ENCODE measurements around the gene SLC47A1. TPM values are rescaled to one million over a fixed set of nuclear protein-coding genes. Genes with fewer than 3 reads are reported as not detected.

The SLC47A1 gene, protein sequence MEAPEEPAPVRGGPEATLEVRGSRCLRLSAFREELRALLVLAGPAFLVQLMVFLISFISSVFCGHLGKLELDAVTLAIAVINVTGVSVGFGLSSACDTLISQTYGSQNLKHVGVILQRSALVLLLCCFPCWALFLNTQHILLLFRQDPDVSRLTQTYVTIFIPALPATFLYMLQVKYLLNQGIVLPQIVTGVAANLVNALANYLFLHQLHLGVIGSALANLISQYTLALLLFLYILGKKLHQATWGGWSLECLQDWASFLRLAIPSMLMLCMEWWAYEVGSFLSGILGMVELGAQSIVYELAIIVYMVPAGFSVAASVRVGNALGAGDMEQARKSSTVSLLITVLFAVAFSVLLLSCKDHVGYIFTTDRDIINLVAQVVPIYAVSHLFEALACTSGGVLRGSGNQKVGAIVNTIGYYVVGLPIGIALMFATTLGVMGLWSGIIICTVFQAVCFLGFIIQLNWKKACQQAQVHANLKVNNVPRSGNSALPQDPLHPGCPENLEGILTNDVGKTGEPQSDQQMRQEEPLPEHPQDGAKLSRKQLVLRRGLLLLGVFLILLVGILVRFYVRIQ
- 16.0 and 48.6 TPM in 2 replicates for total RNA-seq
- polyA plus RNA-seq, result 15.5 and 19.7 TPM in 2 replicates

DNA sequence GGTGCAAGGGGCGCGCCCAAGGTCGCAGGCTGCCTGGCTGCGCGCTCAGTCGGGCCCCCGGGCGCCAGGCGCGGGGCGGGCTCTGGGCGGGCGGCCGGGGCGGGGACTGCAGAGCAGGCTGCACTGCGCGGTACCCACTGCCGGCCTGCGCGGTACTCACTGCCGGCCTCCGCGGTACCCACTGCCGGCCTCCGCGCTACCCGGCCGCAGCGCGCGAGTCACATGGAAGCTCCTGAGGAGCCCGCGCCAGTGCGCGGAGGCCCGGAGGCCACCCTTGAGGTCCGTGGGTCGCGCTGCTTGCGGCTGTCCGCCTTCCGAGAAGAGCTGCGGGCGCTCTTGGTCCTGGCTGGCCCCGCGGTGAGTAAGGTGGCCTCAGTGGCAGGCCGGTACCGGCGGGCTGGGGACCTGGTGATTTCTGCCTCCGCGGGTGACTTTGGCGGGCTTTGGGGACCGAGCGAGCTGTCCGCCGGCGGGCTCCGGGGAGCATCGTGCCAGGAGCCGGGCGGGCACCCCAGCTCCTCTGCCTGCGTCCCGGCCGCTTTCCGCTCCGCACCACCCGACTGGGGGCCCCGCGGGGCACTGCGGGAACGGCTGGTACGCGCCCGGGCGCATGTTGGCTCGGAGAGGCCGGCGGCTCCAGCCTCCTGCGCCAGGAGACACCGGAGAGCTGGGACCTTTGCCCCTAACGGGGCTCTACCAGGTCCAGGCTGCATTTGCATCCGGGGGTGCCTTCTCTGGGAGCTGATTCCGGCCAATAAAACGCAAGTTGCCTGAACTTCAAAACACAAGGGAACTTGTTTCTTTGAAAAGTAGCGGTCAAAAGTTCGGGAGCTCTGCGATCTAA is at the start of gene SLC47A1:
Gene SLC47A1 (plus strand): TSS at position 137 of the 844 bp plus-strand sequence. CDS start 86 bp downstream, at position 223.
- Histone ChIP-seq H3K36me3 (no peaks in the 10 kb centered on the region), H3K27me3 (peaks cover 2% of the 10 kb centered on the region), H3K4me3 (peak within 1 kb of the TSS; percentile 60), H3K27ac (no peak within 1 kb of the TSS), H3K4me1 (ENCODE audit: low read depth) (peaks cover 17% of the 10 kb centered on the region), H3K9me3 (ENCODE audit: low read depth) (no peaks in the 10 kb centered on the region)
- peak; percentile 27 to 66 for DNase-seq (ENCODE audit: low read depth in 1 of 2, low spot score in 1 of 2)
- TF ChIP-seq, protein P1, sequence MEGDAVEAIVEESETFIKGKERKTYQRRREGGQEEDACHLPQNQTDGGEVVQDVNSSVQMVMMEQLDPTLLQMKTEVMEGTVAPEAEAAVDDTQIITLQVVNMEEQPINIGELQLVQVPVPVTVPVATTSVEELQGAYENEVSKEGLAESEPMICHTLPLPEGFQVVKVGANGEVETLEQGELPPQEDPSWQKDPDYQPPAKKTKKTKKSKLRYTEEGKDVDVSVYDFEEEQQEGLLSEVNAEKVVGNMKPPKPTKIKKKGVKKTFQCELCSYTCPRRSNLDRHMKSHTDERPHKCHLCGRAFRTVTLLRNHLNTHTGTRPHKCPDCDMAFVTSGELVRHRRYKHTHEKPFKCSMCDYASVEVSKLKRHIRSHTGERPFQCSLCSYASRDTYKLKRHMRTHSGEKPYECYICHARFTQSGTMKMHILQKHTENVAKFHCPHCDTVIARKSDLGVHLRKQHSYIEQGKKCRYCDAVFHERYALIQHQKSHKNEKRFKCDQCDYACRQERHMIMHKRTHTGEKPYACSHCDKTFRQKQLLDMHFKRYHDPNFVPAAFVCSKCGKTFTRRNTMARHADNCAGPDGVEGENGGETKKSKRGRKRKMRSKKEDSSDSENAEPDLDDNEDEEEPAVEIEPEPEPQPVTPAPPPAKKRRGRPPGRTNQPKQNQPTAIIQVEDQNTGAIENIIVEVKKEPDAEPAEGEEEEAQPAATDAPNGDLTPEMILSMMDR (IDR thresholded peaks at IDR 0.05; ENCODE audit: low read depth, low read length), result no peak

DNA sequence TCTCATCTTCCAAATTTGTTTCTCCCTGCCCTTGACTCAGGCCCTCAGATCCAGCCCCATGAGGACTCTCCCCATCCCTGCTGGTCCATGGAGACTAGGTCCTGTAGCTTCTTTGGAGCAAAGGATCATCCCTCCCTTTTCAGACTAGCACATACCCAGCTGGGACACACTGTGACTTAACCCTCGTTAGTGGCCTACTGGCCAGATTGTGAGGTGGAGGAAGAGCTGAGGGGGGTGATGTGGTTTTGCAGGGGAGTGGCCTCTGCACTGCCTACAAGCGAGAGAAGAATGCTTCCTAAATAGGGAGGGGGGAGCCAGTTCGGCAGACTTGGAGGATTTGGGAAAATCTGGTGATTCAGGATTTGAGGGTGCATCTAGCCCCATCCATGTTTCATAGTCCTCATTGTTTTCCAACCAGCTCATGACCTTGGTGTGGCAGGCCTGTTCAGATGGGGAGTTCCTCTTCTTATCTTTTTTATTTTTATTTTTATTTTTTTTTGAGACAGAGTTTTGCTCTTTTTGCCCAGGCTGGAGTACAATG is 47.8 kb upstream of the SLC47A1 start:
- DNase-seq (ENCODE audit: low read depth in 1 of 2, low spot score in 1 of 2), result no peak
- Histone ChIP-seq H3K27ac (no peak overlapping the region), H3K4me1 (ENCODE audit: low read depth) (no peaks in the 10 kb centered on the region), H3K4me3 (no peak overlapping the region), H3K27me3 (no peaks in the 10 kb centered on the region), H3K36me3 (no peaks in the 10 kb centered on the region), H3K9me3 (ENCODE audit: low read depth) (no peaks in the 10 kb centered on the region)
- TF ChIP-seq, protein P1 (IDR thresholded peaks at IDR 0.05; ENCODE audit: low read depth, low read length), result no peak

DNA sequence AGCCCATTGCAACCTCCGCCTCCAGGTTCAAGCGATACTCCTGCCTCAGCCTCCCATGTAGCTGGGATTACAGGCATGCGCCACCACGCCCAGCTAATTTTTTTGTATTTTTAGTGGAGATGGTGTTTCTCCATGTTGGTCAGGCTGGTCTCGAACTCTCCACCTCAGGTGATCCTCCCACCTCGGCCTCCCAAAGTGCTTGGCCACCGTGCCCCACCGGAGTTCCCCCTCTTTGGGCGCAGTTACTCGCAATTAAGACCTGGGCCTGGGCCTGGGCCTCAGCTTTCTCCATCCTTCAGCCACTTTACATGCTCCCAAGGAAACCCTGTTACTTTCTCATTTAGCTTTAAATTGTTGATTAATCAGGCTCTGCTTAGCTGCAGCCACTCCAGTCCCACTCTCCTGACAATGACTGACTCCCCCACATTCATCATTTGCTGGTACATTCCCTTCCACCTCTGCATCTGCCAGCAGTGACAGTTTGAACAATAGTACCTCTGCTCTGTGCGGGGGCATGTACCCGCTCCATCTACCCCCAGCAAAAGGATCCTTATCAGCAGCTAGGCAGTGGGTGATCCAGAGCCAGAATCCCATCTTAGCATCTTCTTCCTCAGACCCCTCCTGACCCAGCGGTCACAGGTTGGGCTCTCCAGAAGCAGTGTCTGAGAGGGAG is 47.2 kb upstream of the SLC47A1 start:
- Histone ChIP-seq H3K27me3 (no peaks in the 10 kb centered on the region), H3K4me3 (no peak overlapping the region), H3K4me1 (ENCODE audit: low read depth) (no peaks in the 10 kb centered on the region), H3K9me3 (ENCODE audit: low read depth) (no peaks in the 10 kb centered on the region), H3K27ac (no peak overlapping the region), H3K36me3 (no peaks in the 10 kb centered on the region)
- no peak for DNase-seq (ENCODE audit: low read depth in 1 of 2, low spot score in 1 of 2)
- TF ChIP-seq, protein P1 (IDR thresholded peaks at IDR 0.05; ENCODE audit: low read depth, low read length), result no peak

DNA sequence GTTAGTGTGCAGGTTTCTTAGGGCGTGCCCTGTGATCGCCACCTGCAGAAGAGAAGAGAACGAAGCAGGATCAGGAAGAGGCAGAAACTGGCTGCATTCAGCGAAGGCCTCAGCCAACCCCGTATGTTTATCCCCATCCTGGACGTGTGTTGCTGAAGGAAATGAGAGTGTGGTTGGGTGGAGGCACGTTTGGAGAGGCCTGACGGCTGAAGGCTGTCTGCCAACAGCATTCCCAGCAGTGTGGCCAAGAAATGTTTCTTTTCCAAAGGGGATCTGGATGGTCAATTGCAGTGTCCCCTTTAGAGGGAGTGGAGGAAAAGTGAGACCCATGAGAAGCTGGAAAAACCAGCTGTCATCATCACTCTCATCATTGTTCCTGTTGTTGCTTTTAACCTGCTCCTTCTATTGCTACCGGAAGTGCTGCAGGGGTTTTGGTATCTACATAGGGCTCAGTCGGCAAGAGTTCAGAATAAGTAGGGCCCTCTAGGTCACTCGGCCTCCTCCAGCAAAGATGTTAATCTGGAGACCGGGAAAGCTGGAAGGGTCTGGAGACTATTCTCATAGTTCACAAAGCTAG is 46.5 kb upstream of the SLC47A1 start:
- TF ChIP-seq, protein P1 (IDR thresholded peaks at IDR 0.05; ENCODE audit: low read depth, low read length), result no peak
- Histone ChIP-seq H3K27ac (no peak overlapping the region), H3K36me3 (no peaks in the 10 kb centered on the region), H3K27me3 (no peaks in the 10 kb centered on the region), H3K9me3 (ENCODE audit: low read depth) (no peaks in the 10 kb centered on the region), H3K4me3 (no peak overlapping the region), H3K4me1 (ENCODE audit: low read depth) (no peaks in the 10 kb centered on the region)
- DNase-seq (ENCODE audit: low read depth in 1 of 2, low spot score in 1 of 2), result peak in 1 of 2 donors; percentile 60

All from cardiac muscle cell (in vitro differentiated cells and primary cell).